ENCODE data around the gene DEPP1.

Gene DEPP1

DNA sequence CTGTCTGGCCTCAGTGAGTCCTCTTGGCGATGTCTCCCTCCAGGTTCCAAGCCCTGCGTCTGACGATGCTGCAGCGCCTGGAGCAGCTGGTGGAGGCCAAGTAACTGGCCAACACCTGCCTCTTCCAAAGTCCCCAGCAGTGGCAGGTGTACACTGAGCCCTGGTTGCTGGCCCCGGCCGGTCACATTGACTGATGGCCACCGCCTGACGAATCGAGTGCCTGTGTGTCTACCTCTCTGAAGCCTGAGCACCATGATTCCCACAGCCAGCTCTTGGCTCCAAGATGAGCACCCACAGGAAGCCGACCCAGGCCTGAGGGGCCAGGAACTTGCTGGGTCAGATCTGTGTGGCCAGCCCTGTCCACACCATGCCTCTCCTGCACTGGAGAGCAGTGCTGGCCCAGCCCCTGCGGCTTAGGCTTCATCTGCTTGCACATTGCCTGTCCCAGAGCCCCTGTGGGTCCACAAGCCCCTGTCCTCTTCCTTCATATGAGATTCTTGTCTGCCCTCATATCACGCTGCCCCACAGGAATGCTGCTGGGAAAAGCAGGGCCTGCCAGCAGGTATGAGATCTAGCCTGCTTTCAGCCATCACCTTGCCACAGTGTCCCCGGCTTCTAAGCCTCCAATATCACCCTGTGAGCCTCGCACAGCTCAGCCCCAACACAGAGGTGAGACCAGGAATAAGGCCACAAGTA is 14.8 kb upstream of the DEPP1 start:
- no peak for DNase-seq

DNA sequence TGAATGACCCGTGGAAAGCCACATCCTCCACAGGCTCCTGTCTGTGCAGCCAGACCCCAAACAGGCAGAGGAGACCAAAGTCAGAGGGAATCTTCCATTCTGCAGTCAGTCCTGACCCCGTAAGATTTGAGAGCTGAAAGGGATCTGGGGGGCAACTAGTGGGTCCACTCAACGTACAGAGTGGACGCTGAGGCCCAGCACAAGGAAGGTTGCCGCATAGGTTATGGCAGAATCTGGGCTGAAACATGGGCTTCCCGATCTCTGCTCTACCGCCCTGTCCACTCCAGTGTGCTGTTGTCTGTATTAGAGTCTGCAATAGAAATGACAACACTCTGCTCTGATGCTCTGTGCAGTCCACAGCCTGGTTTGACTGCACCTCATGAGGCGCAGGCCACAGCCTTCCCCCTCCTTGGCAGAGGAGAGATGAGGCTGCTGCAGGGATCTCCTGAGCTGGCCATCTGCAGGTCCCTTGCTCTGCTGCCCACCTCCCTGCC is 14.2 kb upstream of the DEPP1 start:
- DNase-seq, result no peak

DNA sequence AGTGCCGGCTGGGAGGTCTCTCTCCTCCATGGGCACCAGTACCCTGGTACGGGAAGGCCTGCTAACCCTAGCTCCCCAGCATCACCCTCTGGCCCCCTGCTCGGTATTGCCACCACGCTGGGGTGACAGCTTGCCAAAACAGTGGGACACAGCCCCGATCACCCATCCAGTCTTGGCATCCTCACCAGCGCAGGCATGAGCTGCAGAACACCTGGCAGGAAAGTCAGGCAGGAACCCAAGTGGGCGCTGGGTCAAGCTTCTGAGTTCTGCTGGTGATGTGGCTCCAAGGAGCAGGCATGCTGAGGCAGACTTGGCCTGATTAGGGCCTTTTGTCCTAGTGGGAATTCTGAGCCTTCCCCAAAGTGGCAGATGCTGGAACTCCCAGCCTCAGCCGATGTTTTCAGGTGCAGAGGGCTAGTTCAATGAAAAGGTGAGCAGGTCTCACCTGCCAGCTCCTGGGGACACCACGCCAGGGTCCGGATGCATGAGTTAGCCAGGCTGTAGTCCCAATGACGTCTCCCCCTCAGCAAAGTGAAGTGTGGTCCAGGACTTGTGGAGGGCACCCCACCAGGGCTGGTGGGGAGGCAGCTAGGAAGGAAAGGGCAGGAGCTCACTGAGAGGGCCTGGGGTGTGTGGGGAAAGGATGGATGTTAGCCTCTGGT is 13.6 kb upstream of the DEPP1 start:
- DNase-seq, result no peak

DNA sequence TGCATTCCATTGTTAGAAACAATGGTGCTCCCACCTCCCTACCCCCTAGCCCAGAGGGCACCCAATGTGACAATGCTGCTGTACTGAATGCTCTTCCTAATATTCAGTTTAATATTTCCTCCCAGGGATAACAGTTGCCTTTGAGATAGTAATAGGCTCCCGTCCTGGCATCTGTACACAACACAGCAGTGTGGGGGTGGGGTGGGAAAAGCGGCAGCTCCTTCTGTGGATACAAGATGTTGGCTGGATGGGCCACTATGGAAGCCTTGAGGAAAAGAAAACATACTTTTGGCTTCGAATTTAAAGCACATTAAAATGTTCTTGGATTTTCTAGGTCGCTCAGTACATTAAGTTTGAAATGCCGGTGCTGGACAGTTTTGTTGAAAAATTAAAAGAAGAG is 13.0 kb upstream of the DEPP1 start:
- no peak for DNase-seq

DNA sequence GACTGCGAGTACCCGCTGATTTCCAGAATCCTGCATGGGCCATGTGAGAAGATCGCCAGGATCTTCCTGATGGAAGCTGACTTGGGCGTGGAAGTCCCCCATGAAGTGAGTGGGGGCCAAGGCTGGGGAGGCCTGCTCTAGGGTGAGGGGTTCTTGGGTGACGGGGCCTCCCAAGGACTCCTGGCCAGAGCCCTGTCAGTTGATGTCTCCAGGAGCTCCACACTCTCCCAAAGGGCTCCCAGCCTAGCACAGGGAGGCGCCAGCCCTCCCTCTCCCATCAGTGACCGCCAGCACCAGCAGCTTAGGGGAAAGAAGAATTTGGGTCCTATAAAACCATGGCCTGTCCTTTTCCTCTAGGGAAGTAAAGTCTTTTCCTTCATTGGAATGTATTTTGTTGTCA is 12.4 kb upstream of the DEPP1 start:
- no peak for DNase-seq

DNA sequence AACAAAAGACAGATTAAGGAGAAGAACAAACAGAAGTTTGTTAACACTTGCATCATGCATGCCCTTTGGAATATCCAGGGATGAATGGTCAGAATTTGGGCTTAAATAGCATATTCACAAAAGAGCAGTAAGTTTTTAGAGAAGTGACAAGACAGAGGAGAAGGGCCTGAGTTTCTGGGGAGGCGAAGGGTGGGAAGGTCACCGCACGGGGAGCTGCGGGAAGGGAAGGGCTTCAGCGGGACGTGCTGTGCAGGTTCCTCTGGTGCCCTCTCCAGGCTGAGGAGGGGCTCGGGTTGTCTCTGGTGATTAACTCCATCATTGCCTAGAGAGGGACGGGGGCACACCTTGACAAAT is 11.7 kb upstream of the DEPP1 start:
- DNase-seq, result no peak

DNA sequence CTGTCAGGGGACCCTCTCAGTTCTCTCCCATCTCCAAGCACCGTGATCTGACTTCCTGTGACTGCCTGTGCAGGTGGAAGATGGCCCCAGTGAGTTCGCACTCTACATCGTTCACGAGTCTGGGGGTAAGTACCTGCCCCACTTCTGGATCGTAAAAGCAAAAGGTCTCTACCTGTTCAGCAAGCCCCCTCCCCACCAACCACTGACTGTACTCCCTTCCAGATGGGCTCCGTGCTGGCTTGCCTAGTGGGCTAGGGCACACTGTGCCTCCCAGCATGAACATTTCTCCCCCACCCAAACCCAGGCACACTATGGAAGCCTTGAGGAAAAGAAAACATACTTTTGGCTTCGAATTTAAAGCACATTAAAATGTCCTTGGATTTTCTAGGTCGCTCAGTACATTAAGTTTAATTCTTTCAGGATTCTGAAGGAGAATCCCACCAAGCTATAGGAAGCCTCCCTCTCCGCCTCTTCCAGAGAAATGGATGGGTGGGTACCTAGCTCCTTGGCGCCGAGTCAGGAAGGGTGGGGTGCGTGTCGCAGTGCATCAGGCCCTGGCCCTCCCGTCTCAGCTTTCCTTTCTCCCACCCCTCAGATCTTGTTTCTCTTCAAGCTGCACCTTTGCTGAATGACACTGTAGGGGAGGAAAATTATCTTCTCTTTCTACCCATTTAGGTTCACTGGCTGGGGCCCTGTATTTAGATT is 11.1 kb upstream of the DEPP1 start:
- DNase-seq, result no peak

DNA sequence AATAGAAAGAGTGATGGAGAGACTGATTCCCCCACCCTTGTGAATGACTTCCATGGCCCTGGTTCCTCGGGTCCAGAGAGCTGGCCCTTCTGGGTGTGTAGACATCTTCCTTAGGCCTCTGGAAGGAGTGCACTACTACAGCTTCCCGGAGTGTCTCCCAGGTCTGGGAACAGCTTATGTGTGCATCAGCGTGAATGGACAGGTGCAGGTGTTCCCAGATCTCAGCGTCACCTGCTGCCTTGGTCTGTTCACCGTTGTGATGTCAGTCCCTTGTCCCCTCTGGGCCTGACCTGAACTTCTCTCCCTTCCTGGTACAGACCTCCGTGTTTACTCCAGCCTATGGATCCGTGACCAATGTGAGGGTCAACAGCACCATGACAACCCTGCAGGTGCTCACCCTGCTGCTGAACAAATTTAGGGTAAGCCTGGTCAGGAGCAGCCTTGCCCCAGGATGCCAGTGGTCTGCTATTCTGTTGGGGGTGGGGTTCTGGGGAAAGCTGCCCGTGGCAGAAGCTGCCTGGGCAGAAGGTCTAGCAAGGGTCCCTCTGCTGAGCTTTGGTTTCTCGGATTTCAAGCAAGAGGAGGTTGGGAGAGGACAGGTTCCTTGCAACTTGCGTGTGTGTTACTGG is 10.5 kb upstream of the DEPP1 start:
- DNase-seq, result no peak

DNA sequence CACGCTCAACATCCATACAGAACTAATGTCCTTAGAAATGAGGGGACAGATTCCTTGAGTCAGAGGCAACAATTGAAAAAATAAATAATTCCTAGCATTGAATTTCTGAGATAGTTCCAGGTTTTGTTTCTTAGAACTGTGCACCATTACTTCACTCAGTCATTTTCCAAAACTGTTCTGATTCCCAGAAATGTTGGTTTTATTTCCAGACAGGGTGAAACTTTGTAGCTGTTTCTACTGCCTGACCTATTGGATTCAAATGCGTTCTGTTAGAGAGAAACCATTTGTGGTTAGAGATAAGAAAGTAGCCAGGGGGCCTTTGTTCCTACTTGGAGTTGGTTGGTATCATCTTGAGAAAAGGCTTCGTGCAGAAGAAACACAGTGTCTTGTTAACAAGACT is 8.1 kb upstream of the DEPP1 start:
- no peak for DNase-seq

DNA sequence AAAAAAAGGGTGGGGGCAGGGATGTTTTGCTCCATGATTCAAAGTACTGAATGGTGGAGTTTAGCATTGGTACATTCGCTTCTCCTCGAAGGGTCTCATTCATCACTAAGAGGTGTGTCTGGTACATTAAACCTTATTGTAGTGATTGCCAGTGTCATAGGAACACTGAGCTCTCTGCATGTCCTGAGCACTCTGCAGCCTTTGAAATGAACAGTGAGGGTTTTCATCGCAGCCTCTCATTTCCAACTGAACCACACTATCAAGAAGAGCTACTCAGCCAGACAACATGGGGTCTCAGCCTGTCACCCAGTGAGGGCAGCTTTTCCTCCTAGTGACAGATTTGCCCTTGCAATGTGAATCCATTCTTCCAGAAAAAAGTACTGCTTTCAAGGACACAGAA is 7.6 kb upstream of the DEPP1 start:
- no peak for DNase-seq

DNA sequence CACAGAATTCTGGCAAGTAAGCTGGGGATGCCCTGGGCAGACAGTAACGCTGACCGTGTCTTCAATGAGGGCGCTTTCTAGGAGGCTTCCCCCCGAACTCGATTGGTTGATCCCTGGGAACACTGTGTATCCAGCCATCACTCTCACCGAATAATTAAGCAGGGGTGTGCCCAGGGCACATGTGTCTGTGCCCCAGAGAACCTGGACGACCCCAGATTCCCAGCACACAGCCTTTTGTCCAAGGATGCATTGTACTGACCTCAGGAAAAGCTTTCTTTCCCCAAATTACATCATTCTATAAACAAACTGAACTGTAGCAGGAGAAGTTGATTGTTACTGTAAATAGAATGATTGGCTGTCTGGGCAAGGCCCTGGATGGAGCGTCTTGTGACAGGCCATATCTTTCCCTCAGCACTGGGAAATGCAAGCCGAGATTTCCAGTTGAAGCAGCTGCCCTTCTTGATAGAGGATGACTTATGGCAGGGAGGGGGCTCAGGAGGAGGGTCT is 6.6 kb upstream of the DEPP1 start:
- no peak for DNase-seq

DNA sequence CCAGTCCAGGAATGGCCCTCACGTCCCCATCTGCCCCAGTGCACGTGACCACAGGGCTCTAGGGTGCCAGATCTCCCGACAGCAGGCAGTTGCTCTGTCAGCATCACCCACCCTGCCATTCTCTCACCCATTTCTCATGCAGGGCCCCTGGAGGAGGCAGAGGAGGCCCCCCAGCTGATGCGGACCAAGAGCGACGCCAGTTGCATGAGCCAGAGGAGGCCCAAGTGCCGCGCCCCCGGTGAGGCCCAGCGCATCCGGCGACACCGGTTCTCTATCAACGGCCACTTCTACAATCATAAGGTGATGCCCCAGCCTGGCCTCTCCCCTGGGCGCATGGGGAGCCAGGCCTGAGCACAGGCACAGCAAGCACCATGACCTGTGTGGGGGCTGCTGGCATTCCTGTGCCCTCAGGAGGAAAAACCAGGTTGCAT is 6.1 kb upstream of the DEPP1 start:
- no peak for DNase-seq

DNA sequence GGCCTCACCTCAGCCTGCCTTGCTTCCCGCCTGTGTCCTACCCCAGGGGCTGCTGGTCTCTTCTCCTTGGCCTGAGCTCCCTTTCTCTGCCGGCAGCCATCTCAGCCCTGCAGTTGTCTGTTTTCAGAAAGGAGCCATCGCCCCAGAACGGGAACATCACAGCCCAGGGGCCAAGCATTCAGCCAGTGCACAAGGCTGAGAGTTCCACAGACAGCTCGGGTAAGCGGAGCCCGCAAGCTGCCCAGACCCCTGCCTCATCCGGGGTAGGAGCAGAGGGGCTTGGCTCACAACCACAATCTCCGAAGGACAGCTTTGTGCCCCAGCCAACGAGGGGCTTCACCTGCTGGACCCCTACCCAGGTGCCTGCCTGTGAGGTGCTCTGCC is 5.3 kb upstream of the DEPP1 start:
- DNase-seq, result no peak

DNA sequence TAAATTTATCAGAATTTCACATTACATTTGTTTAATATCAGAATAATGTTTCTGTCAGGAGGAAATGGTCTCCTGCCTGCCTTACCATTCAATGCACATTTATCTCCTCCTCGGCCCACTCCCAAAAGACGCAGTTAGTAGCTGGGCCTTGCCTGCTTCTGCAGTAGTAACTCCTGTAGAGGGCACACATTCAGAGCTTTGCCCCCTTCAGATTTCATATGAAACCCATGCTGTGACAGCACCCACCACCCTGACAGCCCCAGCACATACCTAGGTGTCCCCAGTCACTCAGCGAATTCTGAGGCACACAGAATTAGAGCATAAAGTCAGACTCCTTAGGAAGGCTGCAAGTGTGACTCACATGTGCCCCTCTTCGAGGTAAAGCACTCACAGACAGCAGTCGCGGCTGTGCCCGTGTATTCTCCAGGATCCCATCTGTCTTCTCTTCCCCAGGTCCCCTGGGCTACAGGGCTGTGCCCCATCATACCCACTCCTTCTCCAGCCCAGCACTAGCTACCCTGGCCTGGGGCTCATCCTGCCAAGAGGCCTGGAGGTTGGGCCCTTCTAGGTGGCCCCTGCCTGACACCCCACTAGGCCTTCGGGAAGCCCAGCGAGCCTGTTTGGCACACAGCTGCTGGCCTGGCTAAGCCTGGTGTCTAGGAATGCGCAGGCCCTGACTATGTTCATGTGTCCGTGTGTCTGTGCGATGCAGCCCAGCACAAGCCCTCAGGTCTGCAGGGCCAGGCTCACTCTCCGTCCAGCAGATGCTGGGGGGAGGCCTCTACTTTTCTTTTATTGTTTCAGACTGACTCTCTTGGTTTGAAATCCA is 4.7 kb upstream of the DEPP1 start:
- DNase-seq, result no peak

DNA sequence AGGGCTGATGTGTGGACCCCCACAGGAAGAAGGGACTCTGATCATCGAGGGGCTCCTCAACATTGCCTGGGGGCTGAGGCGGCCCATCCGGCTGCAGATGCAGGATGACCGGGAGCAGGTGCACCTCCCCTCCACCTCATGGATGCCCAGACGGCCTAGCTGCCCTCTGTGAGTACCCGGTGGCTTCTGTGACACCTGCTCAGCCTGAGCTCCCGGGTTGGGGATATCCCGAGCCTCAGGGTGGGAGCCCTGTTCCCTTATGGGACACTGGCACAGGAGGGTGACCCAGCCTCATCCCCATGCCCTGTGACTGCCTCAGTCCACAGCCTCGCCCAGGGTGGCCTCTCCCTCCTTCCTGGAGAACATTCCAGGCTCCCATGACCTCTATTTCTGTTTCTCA is 3.9 kb upstream of the DEPP1 start:
- DNase-seq, result no peak

DNA sequence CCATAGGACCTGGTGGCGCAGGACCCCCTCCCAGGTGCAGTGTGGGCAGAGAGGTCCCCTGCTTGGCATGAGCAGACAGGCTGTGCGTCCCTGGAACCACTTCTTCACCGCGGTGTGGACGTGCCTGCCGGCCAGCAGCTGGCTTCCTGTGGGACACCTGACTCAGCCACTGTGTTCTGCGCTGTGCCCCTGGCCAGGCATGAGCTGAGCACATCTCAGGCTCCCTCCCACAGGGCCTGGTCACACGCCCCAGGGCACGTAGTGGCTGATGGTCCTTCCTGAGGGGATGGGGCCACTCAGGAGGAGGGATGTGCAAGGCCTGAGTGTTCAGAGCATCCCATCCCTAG is 3.5 kb upstream of the DEPP1 start:
- DNase-seq, result no peak

DNA sequence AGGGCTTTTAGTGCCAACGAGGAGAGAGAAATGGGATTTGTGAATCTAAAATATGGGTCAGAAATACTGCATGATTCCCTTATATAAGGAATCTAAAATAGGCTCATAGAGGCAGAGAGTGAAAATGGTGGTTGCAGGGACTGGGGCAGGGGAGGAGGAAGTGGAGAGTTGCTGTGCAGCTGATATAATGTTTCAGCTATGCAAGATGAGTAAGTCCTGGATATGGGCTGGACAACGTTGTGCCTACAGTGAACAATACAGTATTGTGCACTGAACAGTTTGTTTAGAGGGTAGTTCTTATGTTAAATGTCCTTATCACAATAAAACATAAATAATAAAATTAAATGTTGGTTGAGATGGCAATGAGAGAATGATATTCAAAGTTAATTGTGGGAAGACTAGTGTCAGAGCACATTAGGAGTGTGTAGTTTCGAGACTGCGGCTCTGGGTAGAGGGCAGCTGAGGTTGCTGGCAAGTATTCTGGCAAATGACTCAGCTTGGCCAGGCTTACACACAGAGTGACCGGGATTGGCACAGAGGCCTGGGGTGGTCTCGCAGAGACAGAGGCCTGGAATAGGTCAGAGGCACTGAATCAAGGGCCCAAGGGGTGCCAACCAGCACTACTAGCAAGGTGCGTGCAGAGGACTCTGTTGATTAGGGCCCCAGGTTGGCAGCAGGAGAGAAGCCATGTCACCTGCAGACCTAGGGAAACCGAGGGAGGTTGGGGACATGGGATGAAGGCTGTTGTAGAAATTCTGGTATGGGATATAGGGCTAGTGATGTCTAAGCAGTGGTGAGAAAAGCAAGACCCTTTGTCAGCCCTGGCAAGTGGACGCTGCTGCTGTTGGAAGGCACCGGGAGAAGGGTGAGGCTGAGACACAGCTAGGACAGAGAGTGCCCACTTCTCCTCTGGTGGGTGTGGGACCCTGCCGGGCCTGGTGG is 2.8 kb upstream of the DEPP1 start:
- no peak for DNase-seq

DNA sequence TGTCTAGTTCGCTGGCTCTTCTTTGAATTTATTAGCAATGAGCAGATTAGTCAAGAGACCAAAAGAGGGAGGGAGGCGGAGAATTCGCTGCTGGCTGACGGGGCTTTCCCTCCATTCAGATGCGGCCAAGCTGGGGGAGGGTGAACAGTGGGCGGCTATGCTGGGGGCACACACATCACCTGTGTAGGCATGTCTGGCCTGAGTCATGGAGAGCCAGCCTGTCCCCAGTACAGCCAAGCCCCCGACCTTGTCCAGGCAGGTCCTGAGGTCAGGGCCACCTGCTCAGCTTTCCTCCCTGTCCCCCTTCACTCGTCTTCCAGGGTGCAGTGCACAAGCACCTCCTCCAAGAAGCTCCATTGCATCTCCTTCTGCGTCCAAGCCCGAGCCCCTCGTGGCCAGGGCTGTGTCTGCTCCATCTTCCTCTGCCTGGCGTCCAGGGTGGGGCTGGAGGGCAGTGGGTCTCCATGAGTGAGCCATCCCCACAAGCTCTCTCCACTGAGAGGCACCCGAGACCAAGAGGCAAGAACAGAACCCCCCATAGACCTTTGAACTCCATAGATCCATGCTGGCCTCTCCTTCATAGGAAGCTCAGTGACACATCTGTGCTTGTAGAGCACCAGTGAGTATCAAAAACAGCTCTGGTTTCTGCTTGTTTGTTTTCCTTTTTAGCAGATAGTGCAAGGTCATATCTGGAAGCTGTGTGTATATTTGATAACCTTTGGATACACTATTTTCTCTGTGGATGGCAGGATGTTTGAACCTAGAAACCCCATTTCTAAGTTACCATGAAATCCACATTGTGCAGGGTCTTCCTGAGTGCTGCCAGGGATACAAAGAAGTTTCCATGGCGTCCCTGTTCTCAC is 1.9 kb upstream of the DEPP1 start:
- DNase-seq, result no peak

DNA sequence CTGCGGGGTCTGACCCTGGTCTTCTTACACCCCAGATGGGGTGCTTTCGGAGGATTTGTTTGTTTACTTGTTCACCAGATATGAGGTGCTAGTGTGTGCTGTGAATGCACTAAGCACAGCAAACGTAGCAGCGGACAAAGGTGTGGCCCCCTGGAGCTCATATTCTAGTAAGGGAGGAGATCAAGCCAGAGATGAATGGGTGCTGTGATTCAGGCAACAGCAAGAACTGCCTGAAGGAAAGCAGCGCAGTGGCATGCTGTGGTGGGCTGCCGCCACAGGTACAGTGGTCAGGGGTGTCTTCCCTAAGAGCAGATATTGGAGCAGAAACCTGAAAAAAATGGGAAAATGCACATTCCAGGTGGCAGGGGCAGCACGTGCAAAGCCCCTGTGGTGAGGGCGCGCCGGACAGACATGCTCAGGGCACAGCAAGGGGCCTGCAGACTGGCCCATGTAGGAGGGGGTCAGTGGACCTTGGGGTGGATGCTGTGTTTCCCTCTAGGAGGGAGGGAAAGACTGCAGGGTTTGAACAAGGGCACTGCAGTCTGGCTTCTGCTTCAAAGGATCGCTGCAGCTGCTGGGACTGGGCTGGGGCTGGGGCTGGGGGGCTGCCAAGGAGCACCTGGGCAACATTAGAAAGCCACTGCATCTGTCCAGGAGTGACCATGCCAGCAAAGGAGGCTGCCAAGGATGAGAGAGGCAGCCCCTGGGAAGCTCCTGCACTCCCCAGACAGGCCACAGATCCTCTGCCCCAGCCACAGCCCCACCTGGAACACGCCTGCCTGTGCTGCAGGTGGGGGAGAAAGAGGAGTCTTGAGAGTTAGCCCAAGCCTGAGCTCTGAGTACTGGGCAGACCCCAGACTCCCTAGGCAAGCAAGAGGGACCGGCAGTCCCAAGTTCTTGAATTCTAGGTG is 927 bp upstream of the DEPP1 start:
- no peak for DNase-seq

DNA sequence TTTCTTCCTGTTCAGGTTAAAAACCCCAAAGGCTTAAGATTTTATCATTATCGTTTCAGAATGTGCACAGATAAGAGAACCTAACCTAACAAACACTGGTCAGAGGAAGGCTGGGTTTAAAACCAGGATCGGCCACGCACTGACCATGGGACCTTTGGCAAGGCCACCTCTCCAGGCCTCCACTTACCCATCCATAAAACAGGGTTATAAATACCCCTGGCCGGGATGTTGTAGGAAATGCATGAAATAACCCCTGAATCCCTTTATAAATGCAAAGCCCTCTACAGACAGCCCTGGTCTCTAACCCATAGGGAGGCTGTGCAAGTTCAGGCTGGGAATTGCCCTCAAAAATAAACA is 418 bp downstream of the DEPP1 start:
- no peak for DNase-seq
